HepG2 (cell line): ENCODE data around the gene FALEC. TPM values are rescaled to one million over a fixed set of nuclear protein-coding genes. Genes with fewer than 3 reads are reported as not detected.

Experiments used
- ATAC-seq: fragments of 200-7000 bp; cut with Tn5 transposase; 3 replicates; pipeline ENCODE4 v1.9.1; 2020; ENCODE audit warnings: mild to moderate bottlenecking, moderate library complexity
- BruUV-seq: library from RNA; stranded (reverse); fragments of 400-500 nt; replicated peaks from 2 replicates; lab custom pipeline; 2021; lab: Mats Ljungman, UMichigan
- CTCF ChIA-PET: fragments of 300-600 bp; formaldehyde crosslinking; extraction: SDS; loops from one replicate; lab custom pipeline; 2021; ENCODE audit warnings: low total read pairs, inconsistent platforms, low intra/inter-chr PET ratio; lab: Yijun Ruan, JAX
- POLR2A ChIA-PET: fragments of 350-600 bp; sonication (Branson Sonifier 250); formaldehyde crosslinking; loops from one replicate; lab custom pipeline; 2020; ENCODE audit warnings: antibody characterized with exemption, inconsistent platforms; lab: Yijun Ruan, JAX
- DNase-seq: peaks from one replicate; pipeline ENCODE4 v3.0.0-alpha.2; 2015; ENCODE audit warnings: low spot score
- FAIRE-seq: peaks from 3 replicates; lab custom pipeline; 2011; peaks lifted over from hg19 to GRCh38; lab: Jason Lieb, UNC
- H2AFZ ChIP-seq: one replicate; pipeline ENCODE4 v1.6.1; 2011; ENCODE audit warnings: low read length, inconsistent platforms
- H3K27ac ChIP-seq: fragments of 300-600 bp; 3 replicates; pipeline ENCODE4 v1.8.0; 2011; ENCODE audit warnings: mixed run types, mild to moderate bottlenecking, mixed read lengths, low read length, inconsistent platforms; ENCODE audit not compliant: insufficient read depth; ENCODE audit errors: extremely low read length
- H3K27me3 ChIP-seq, 2 experiments: fragments of 200-600 bp in 1 of 2; 2 replicates in 1 of 2; 3 replicates in 1 of 2; pipeline versions ENCODE4 v1.6.0 to v1.8.0; 2011; ENCODE audit warnings: low read length in 2 of 2, mild to moderate bottlenecking in 2 of 2, moderate library complexity in 2 of 2, inconsistent platforms in 1 of 2; ENCODE audit not compliant: insufficient read depth in 2 of 2, control insufficient read depth in 1 of 2
- H3K36me3 ChIP-seq, 2 experiments: fragments of 200-600 bp in 1 of 2; replicated peaks in 1 of 2; 2 replicates in 1 of 2; 3 replicates in 1 of 2; pipeline versions ENCODE4 v1.5.1 to v1.8.0; 2011; ENCODE audit warnings: low read length in 2 of 2, inconsistent platforms in 1 of 2; ENCODE audit not compliant: insufficient read depth in 2 of 2, control insufficient read depth in 1 of 2
- H3K4me1 ChIP-seq: 2 replicates; pipeline ENCODE4 v1.5.1; 2012; ENCODE audit warnings: low read length, inconsistent platforms; ENCODE audit not compliant: insufficient read depth
- H3K4me2 ChIP-seq: 2 replicates; pipeline ENCODE4 v1.6.0; 2011; ENCODE audit warnings: low read depth, low read length, inconsistent platforms
- H3K4me3 ChIP-seq, 3 experiments: fragments of 200-600 bp in 1 of 3; sonication (generic), shearing (Covaris generic) in 1 of 3; replicated peaks in 1 of 3; 2 replicates each; pipeline ENCODE4 v1.5.1; 2011 to 2016; ENCODE audit warnings: low read length in 3 of 3, inconsistent platforms in 2 of 3, low read depth in 2 of 3, mild to moderate bottlenecking in 2 of 3, control low read depth in 1 of 3, mixed read lengths in 1 of 3; ENCODE audit not compliant: insufficient read depth in 1 of 3
- H3K79me2 ChIP-seq: one replicate; pipeline ENCODE4 v1.6.1; 2011; ENCODE audit warnings: low read length, inconsistent platforms; ENCODE audit not compliant: insufficient read depth
- H3K9ac ChIP-seq: 2 replicates; pipeline ENCODE4 v1.6.0; 2011; ENCODE audit warnings: mild to moderate bottlenecking, low read depth, low read length, inconsistent platforms; ENCODE audit not compliant: insufficient read depth
- H3K9me3 ChIP-seq: 2 replicates; pipeline ENCODE4 v1.5.1; 2012; ENCODE audit warnings: mild to moderate bottlenecking, low read length
- H4K20me1 ChIP-seq: 2 replicates; pipeline ENCODE4 v1.6.0; 2011; ENCODE audit warnings: inconsistent platforms, mild to moderate bottlenecking, low read length, moderate library complexity; ENCODE audit not compliant: insufficient read depth
- AGO2 ChIP-seq: fragments of 200-400 bp; formaldehyde crosslinking; optimal IDR thresholded peaks from 2 replicates; pipeline ENCODE3; 2017; ENCODE audit warnings: mild to moderate bottlenecking, low read depth, low read length, moderate library complexity
- ESRRA ChIP-seq: sonication (generic); formaldehyde crosslinking; IDR thresholded peaks from 2 replicates; pipeline ENCODE4 v1.5.1; 2020; ENCODE audit warnings: mild to moderate bottlenecking, low read depth, missing genetic modification reagents
- SP1 ChIP-seq, 2 experiments: fragments of 450-650 bp in 1 of 2; sonication (generic) in 1 of 2; formaldehyde crosslinking in 1 of 2; IDR thresholded peaks; 2 replicates each; pipeline versions ENCODE4 v1.4.0 to v1.6.1; 2016 to 2020; ENCODE audit warnings: missing genetic modification reagents in 1 of 2
- TP53 ChIP-seq: sonication (generic); formaldehyde crosslinking; conservative IDR thresholded peaks from 2 replicates; pipeline ENCODE4 v1.4.0; 2020; ENCODE audit warnings: missing genetic modification reagents
- ZFP36L2 ChIP-seq: sonication (generic); formaldehyde crosslinking; IDR thresholded peaks from 2 replicates; pipeline ENCODE4 v1.4.0; 2020; ENCODE audit warnings: missing genetic modification reagents
- ZNF530 ChIP-seq: sonication (generic); formaldehyde crosslinking; IDR thresholded peaks from 2 replicates; pipeline ENCODE4 v1.5.0; 2020; ENCODE audit warnings: low read depth, mild to moderate bottlenecking, missing genetic modification reagents
- ZNF605 ChIP-seq: sonication (generic); formaldehyde crosslinking; IDR thresholded peaks from 2 replicates; pipeline ENCODE4 v1.8.0; 2022; ENCODE audit warnings: mild to moderate bottlenecking, missing genetic modification reagents
- ZNF687 ChIP-seq: sonication (generic); formaldehyde crosslinking; IDR thresholded peaks from 2 replicates; pipeline ENCODE4 v1.5.1; 2020; ENCODE audit warnings: mild to moderate bottlenecking, missing genetic modification reagents, moderate library complexity
- ZNF878 ChIP-seq: sonication (generic); formaldehyde crosslinking; IDR thresholded peaks from 2 replicates; pipeline ENCODE4 v1.8.1; 2023; ENCODE audit warnings: mild to moderate bottlenecking, missing genetic modification reagents, moderate library complexity
- WGBS: methylation state at CpG from one replicate; pipeline ENCODE4 v1.1.6; 2017; ENCODE audit warnings: low lambda C conversion rate; 5-methylcytosine and 5-hydroxymethylcytosine counted together
- in situ Hi-C: cut with HindIII; loops from 2 replicates; pipeline ENCODE4 v1.10.0; 2017; ENCODE audit warnings: low pct_unique_long_range_greater_than_20kb; ENCODE audit not compliant: extremely low pct_ligation_motif_present
- intact Hi-C: fragments of 100-400 bp; cut with micrococcal nuclease; formaldehyde crosslinking; loops from one replicate; pipeline ENCODE4 v1.10.0; 2022; ENCODE audit not compliant: unreplicated experiment
- polyA plus RNA-seq, 8 experiments: library from polyadenylated mRNA; depleted of rRNA in 3 of 8; stranded (reverse) in 7 of 8; unstranded in 1 of 8; fragments of >200 nt; fragmentation: Illumina TruSeq in 4 of 8; extraction: Trizol in 4 of 8; gene quantifications; 2 replicates each; pipeline versions ENCODE4 v1.2.1 to v1.2.3, GENCODE V29; 2011 to 2016; ENCODE audit warnings: low read depth in 4 of 8, missing spikeins in 1 of 8, mixed read lengths in 1 of 8; ENCODE audit not compliant: insufficient read depth in 1 of 8
- total RNA-seq, 5 experiments: library from RNA; depleted of rRNA; stranded (reverse); fragments of >200 nt; fragmentation: Illumina TruSeq; extraction: Trizol; gene quantifications; 2 replicates each; pipeline ENCODE4 v1.2.3, GENCODE V29; 2016; ENCODE audit warnings: low read depth in 1 of 5

Gene FALEC
- total and polyA plus RNA-seq, 2 of the 13 experiments (the other 11 are each of a cell fraction or from before 2014, with no cell fraction given) = 0.33 to 0.71 TPM

- TF ChIP-seq ESRRA = 0 out of 2 replicates have a peak, but pooled peaks have one; percentile 6
- TF ChIP-seq TP53 (CRISPR knock-in tag) = no peak
Measured at GRCh38 chr1:150552911-150553289, 37.3 kb downstream of the FALEC start (continued).

GRCh38 chr1:150553392-150554085 is 38.0 kb downstream of the FALEC start:
- Histone ChIP-seq H3K36me3 (peaks cover 0 to 5% of the 10 kb centered on the region in 2 experiments; a peak in 2 of 5 replicates), H3K4me1 (peaks cover 58% of the 10 kb centered on the region), H3K79me2 (no peaks in the 10 kb centered on the region), H3K27ac (peak overlapping the region; percentile 76), H3K4me3 (peak overlapping the region in 1 of 3 experiments; percentile 66; a peak in 1 of 6 replicates), H3K27me3 (no peaks in the 10 kb centered on the region; a peak in 1 of 5 replicates), H4K20me1 (no peaks in the 10 kb centered on the region), H2AFZ (no peak overlapping the region)
- ChIA-PET CTCF (no interaction called here), POLR2A (interaction anchor here (1.5 to 6.9 kb wide), 3 partner anchors 8 to 38 kb away, joined by 3 to 88 read pairs (median 7); partner anchors contain the start of gene FALEC)
- intact Hi-C loops = loop anchor here (10.0 kb wide), 1 partner anchor 299 kb away; the partner anchor contains the start of gene CA14
- DNase-seq = no peak
- WGBS = 91% methylated on average over 5 of the region's 23 CpGs
- BruUV-seq = no TSS peak
- in situ Hi-C loops = loop anchor here (5.0 kb wide), 1 partner anchor 86 kb away; no protein-coding TSS in a partner anchor
- no peak for ATAC-seq
- TF ChIP-seq AGO2 (peak; percentile 65), ZNF605 (no peak)
- TF ChIP-seq, all 625 proteins: peak for 1
- no peak for FAIRE-seq
- 0 out of 2 replicates have a peak overlapping the region, but pooled peaks have one; percentile 81 for H3K4me2 ChIP-seq
- H3K9me3 ChIP-seq = no peaks in the 10 kb centered on the region
- no peak overlapping the region for H3K9ac ChIP-seq

- Histone ChIP-seq H3K9ac (no peak overlapping the region), H3K36me3 (peaks cover 0 to 5% of the 10 kb centered on the region in 2 experiments; a peak in 2 of 5 replicates), H3K79me2 (no peaks in the 10 kb centered on the region), H3K27ac (no peak overlapping the region), H3K4me3 (no peak overlapping the region), H4K20me1 (no peaks in the 10 kb centered on the region), H3K4me1 (peaks cover 58% of the 10 kb centered on the region), H2AFZ (no peak overlapping the region), H3K4me2 (no peak overlapping the region), H3K27me3 (no peaks in the 10 kb centered on the region; a peak in 1 of 5 replicates), H3K9me3 (no peaks in the 10 kb centered on the region)
- FAIRE-seq (no peak), ATAC-seq (no peak), DNase-seq (no peak)
- WGBS = 99% methylated on average over 7 of the region's 8 CpGs
- POLR2A ChIA-PET = interaction anchor here (0.8 to 6.9 kb wide), 3 partner anchors 8 to 25 kb away, joined by 3 to 88 read pairs (median 3); partner anchors contain the start of gene MCL1
- BruUV-seq = no TSS peak
- TF ChIP-seq SP1 (IDR thresholded peaks at IDR 0.05) = no peak
- no peak for TF ChIP-seq SP1 (CRISPR knock-in tag; IDR thresholded peaks at IDR 0.05)
- no peak for TF ChIP-seq ZNF530
- TF ChIP-seq ZNF878 = no peak
- TF ChIP-seq ZFP36L2 = no peak
- TF ChIP-seq ZNF687 (CRISPR knock-in tag) = 0 out of 2 replicates have a peak, but pooled peaks have one; percentile 1
- intact Hi-C loops (loop anchor here (10.0 kb wide), 1 partner anchor 299 kb away; the partner anchor contains the start of gene CA14), in situ Hi-C loops (loop anchor here (5.0 kb wide), 1 partner anchor 87 kb away; no protein-coding TSS in a partner anchor)
- CTCF ChIA-PET = no interaction called here
Measured at GRCh38 chr1:150554086-150554452, 38.5 kb downstream of the FALEC start.
